ENCODE measurements around the gene TSPAN18. TPM values are rescaled to one million over a fixed set of nuclear protein-coding genes. Genes with fewer than 3 reads are reported as not detected.

The TSPAN18 gene
- total RNA-seq, 1 donor from 2014 or later, result 12.8 TPM

DNA sequence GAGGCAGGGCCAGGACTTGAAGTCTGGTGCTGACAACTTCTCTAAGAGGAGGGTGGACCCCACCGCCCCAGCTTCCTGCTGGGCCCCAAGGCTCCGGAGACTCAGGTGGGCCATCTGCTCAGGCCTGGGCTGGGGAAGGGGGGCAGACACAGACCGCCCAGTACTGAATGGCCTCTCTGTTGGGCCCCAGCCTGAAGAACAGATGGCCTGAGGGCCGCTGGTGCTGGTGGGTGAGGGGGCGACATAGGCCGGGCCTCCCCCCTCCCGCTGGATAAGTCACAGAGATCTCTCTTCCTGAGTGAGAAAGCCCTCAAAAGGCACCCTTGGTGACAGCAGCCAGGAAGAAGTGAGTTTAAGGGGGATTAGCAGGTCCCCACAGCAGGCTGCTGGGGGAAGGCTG lies 236.4 kb downstream of the TSPAN18 start:
- H3K27me3 ChIP-seq, result no peaks in the 10 kb centered on the region
- H3K9me3 ChIP-seq, result no peaks in the 10 kb centered on the region
- no peaks in the 10 kb centered on the region for H3K4me1 ChIP-seq
- no peak overlapping the region for H3K27ac ChIP-seq
- no peak overlapping the region for H3K4me3 ChIP-seq
- no peaks in the 10 kb centered on the region for H3K36me3 ChIP-seq
- TF ChIP-seq POLR2A (IDR thresholded peaks at IDR 0.05) (no peak), POLR2AphosphoS5 (IDR thresholded peaks at IDR 0.05; ENCODE audit: insufficient read depth in 1 of 2, low read depth in 1 of 2) (no peak), CTCF (IDR thresholded peaks at IDR 0.05) (no peak)
- DNase-seq (ENCODE audit: extremely low spot score in 2 of 2), result no peak
- intact Hi-C loops (cut with DNase I), result no loop called here

DNA sequence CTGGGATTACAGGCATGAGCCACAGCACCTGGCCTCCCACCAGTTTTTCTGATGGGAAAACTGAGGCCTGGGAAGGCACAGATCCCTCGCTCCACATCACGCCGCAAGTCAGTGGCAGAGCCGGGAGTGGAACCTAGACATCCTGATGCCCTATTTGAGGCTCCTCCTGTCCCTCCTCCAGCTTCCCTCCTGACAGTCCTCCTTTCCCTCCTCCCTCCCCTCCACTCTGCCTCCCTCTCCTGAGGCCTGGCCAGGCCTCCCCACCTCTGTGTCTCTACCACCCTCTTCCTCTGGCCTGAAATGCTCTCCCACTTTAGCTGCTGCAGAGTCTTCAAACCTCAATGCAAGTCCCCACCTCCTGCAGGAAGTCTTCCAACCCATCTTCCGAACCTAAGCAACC lies 237.2 kb downstream of the TSPAN18 start:
- intact Hi-C loops (cut with DNase I), result no loop called here
- no peak overlapping the region for H3K27ac ChIP-seq
- H3K9me3 ChIP-seq, result no peaks in the 10 kb centered on the region
- no peaks in the 10 kb centered on the region for H3K36me3 ChIP-seq
- H3K4me1 ChIP-seq, result no peaks in the 10 kb centered on the region
- no peak overlapping the region for H3K4me3 ChIP-seq
- TF ChIP-seq CTCF (IDR thresholded peaks at IDR 0.05), result no peak
- TF ChIP-seq POLR2A (IDR thresholded peaks at IDR 0.05), result no peak
- TF ChIP-seq POLR2AphosphoS5 (IDR thresholded peaks at IDR 0.05; ENCODE audit: insufficient read depth in 1 of 2, low read depth in 1 of 2), result no peak
- no peak for DNase-seq (ENCODE audit: extremely low spot score in 2 of 2)
- H3K27me3 ChIP-seq, result no peaks in the 10 kb centered on the region

DNA sequence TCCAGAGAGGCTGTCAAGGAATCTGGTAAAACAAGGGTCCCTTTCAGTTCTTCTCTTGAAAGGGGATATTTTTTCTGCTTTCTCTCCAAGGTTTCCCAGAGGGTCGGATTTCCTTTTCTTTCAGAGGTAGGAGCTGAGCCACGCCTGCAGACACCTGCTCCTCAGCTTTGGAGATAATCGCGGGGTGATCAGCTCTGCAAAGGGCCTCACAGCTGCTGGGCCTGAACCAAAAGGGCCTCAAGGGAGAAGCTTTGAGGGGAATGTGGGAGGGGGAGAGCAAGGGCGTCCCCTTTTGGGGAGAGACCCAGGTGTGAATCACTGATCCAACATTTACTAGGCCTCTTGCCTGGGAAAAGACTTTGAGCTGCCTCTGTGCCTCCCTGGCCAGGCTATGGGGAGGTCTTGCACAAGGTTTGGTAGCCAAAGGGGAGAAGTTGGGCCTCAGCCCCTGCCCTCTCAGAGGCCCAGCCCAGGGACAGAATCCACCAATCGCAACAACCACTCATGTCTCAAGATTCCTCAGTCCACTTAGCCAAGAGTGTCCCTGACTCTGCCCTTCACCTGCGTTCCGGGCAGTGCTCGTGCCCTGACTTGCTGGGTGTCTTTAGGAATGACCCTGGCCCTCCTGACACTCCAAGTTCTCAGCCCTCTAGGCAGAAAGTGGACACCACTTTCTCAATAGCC lies 237.9 kb downstream of the TSPAN18 start:
- no peaks in the 10 kb centered on the region for H3K27me3 ChIP-seq
- H3K36me3 ChIP-seq, result no peaks in the 10 kb centered on the region
- TF ChIP-seq POLR2A (IDR thresholded peaks at IDR 0.05), result no peak
- no peak for TF ChIP-seq POLR2AphosphoS5 (IDR thresholded peaks at IDR 0.05; ENCODE audit: insufficient read depth in 1 of 2, low read depth in 1 of 2)
- TF ChIP-seq CTCF (IDR thresholded peaks at IDR 0.05), result no peak
- no peak overlapping the region for H3K27ac ChIP-seq
- no peaks in the 10 kb centered on the region for H3K4me1 ChIP-seq
- no peaks in the 10 kb centered on the region for H3K9me3 ChIP-seq
- no peak for DNase-seq (ENCODE audit: extremely low spot score in 2 of 2)
- intact Hi-C loops (cut with DNase I), result no loop called here
- no peak overlapping the region for H3K4me3 ChIP-seq

DNA sequence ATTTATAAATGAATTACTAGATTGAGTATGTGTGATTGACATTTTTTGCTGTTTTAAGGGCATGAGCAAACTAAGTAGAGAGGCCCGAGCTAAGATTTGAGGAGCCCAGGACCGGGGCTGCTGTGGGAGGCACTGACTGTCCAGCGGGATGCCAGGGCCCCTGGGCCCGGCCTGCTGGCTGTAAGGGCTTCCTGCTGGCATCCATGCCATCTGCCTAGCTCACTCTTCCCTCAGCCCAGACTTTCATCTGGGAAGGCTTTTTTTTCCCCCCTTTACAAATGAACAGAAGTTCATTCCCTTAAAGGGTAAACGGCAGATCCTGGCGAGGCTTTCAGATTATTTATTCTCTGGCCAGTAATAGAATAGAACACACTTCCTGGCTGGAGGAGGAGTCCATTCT lies 239.9 kb downstream of the TSPAN18 start:
- no peak overlapping the region for H3K27ac ChIP-seq
- no peaks in the 10 kb centered on the region for H3K4me1 ChIP-seq
- H3K36me3 ChIP-seq, result no peaks in the 10 kb centered on the region
- H3K4me3 ChIP-seq, result no peak overlapping the region
- H3K9me3 ChIP-seq, result no peaks in the 10 kb centered on the region
- no peaks in the 10 kb centered on the region for H3K27me3 ChIP-seq
- no peak for TF ChIP-seq POLR2AphosphoS5 (IDR thresholded peaks at IDR 0.05; ENCODE audit: insufficient read depth in 1 of 2, low read depth in 1 of 2)
- no peak for TF ChIP-seq POLR2A (IDR thresholded peaks at IDR 0.05)
- TF ChIP-seq CTCF (IDR thresholded peaks at IDR 0.05), result no peak
- DNase-seq (ENCODE audit: extremely low spot score in 2 of 2), result no peak
- intact Hi-C loops (cut with DNase I), result no loop called here

DNA sequence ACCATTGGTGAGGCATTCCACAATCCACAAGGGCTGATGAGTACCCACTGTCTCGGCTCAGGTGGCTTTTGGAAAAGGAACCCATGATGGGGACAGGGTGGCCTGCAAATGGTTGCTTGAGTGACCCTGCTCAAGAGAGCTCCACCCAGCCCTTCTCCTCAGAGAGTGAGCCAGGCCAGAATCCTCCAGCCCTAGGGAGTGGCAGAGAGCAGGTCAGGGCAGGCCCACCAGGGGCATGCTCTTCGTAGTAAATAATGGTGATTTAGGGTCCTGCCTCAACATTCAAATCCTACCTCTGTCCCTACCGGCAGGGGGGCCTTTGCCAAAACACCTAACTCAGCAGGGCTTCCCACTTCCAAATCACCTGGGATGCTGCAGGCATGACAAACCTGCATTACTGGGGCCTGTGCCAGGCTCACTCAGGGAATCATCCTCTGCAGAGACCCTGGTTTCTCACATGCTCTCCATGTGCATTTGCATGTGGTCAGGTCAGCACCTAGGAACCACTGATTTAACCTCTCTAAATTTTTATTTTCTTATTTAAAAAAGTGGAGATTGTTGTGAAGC lies 241.3 kb downstream of the TSPAN18 start:
- no peak overlapping the region for H3K4me3 ChIP-seq
- no peak for DNase-seq (ENCODE audit: extremely low spot score in 2 of 2)
- no peak overlapping the region for H3K27ac ChIP-seq
- TF ChIP-seq POLR2AphosphoS5 (IDR thresholded peaks at IDR 0.05; ENCODE audit: insufficient read depth in 1 of 2, low read depth in 1 of 2) (no peak), POLR2A (IDR thresholded peaks at IDR 0.05) (no peak), CTCF (IDR thresholded peaks at IDR 0.05) (no peak)
- no peaks in the 10 kb centered on the region for H3K9me3 ChIP-seq
- no peaks in the 10 kb centered on the region for H3K4me1 ChIP-seq
- H3K27me3 ChIP-seq, result no peaks in the 10 kb centered on the region
- H3K36me3 ChIP-seq, result no peaks in the 10 kb centered on the region
- intact Hi-C loops (cut with DNase I), result no loop called here

All from vagina (tissue), 2 donors.